ENCODE results near the gene ZNF320.
"Not testable (repeated sequence)": the region's sequence is repeated elsewhere in the genome, so short reads cannot be mapped to it uniquely, and the experiment has no call there.

Gene ZNF320

DNA sequence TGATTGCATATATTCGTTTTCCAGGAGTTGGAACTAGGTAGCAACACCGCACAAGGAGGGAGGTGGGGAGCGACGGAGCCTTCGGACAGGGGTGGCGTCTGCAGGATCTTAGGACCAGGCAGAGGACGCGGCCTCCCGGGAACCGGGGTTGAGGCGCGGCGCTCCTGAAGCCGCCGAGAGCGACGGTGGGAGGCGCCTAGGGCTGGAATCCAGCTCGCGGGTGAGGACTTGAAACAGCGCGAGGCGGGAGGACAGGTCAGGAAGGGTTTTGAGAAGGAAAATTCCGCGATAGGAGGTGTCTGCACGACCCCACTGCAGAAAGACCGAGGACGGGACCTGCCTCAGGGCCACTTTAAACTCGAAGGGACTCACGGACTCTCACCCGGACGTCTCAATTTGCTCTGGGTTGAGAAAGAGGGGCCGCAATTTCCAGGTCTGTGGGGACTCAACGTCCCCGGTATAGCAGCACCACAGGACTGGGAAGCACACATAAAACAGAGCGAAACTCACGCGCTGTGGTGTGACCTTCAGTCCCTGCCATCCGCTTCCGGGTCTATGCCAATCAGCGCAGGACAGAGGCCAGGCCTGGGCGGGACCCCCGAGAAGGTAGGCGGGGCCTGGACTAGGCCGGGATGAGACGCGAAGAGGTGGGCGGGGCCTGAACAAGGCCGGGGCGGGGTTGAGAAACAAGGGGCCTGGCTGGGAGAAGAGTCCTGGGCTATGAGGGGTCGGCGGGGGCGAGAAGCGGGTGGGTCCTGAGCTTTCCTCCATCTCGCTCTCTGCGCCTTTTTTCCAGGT, at the start of gene ZNF320:
Gene ZNF320 (minus strand): TSS at position 498 of the 798 bp plus-strand sequence. CDS start 7,380 bp downstream, outside the sequence.
- Mint-ChIP-seq H3K27me3 (no peaks in the 10 kb centered on the region), H3K4me1 (ENCODE audit: low read depth) (peaks cover 24% of the 10 kb centered on the region), H3K9me3 (no peaks in the 10 kb centered on the region), H3K4me3 (peak within 1 kb of the TSS; percentile 97), H3K36me3 (ENCODE audit: low read depth) (peaks cover 48% of the 10 kb centered on the region), H3K27ac (peak within 1 kb of the TSS; percentile 97)
- intact Hi-C loops (cut with micrococcal nuclease), result loop anchor here (1.0 to 2.0 kb wide), 2 partner anchors 26 to 65 kb away; partner anchors contain the start of genes ZNF816 and ZNF888

DNA sequence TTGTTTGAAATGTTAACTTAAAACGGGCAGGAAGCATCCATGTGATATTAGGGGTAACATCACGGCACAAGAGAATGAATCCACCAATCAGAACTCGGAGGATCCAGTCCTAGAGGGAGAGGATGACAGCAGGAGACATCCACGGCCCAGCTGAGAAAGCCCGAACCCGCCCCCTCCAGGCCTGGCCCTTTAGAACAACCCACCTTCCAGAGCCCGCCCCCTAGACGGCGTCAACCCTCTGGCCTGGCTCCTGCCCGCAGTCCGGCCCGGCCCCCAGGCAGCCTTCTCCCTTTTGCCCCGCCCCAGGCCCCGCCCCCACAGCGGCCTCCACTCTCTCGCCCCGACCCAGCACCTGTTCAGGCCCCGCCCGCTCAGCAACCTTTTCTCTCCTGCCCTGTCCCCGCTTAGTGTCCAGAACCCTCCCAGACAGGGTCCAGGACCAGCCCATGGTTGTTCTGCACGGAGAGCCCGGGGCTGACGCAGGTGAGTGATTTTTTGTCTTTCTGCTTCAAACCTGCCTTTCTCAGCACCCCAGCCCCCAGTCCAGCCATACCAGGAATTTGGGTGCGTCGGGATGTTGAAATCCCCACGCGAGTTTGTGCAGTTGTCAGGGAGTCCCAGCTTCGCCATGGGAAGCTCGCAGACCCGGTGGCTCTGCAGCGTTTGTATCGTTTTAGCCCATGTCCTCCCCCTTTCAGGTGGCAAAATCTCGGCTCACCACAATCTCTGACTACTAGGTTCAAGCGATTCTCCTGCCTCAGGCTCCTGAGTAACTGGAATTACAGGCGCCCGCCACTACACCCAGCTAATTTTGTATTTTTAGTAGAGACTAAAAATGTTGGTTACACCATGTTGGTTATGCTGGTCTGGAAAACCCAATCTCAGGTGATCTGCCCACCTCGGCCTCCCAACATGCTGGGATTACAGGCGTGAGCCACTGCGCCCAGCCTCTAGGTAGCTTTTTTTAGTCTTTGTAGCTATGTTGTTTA, 49.2 kb upstream of the ZNF320 start:
- Mint-ChIP-seq H3K36me3 (ENCODE audit: low read depth) (peaks cover 42% of the 10 kb centered on the region), H3K27me3 (peaks cover 13% of the 10 kb centered on the region), H3K9me3 (peaks cover 61% of the 10 kb centered on the region), H3K4me3 (no peak overlapping the region), H3K27ac (no peak overlapping the region), H3K4me1 (ENCODE audit: low read depth) (peaks cover 5% of the 10 kb centered on the region)
- intact Hi-C loops (cut with micrococcal nuclease), result no loop called here

DNA sequence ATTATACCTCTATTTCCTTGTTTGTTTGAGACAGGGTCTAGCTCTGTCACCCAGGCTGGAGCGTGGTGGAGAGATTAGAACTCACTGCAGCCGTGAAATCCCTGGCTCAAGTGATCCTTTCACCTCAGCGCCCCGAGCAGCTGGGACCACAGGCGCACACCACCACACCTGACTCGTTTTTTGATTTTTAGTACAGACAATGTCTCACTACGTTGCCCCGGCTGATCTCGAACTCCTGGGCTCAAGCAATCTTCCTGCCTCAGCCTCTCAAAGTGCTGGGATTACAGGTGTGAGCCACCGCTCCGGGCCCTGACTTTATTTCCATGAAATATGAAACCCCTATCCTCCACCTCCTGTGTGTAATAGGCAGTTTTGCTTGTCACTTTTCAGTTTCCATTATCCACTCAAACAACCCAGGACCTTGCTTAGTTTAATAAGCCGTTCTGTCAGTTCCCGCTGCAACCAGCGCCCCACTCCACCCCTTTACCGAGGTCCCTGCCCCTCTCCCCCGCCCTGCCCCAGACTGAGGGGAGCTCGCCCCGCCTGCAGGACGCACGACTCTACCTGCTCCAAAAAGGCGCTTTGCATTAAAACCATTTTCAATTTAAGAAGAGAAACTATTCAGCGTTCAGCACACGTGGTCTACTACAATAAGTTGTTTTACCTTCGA, 48.4 kb upstream of the ZNF320 start:
- Mint-ChIP-seq H3K27me3 (peaks cover 13% of the 10 kb centered on the region), H3K36me3 (ENCODE audit: low read depth) (peaks cover 34% of the 10 kb centered on the region), H3K27ac (no peak overlapping the region), H3K9me3 (peaks cover 52% of the 10 kb centered on the region), H3K4me1 (ENCODE audit: low read depth) (peaks cover 12% of the 10 kb centered on the region), H3K4me3 (no peak overlapping the region)
- intact Hi-C loops (cut with micrococcal nuclease), result no loop called here

DNA sequence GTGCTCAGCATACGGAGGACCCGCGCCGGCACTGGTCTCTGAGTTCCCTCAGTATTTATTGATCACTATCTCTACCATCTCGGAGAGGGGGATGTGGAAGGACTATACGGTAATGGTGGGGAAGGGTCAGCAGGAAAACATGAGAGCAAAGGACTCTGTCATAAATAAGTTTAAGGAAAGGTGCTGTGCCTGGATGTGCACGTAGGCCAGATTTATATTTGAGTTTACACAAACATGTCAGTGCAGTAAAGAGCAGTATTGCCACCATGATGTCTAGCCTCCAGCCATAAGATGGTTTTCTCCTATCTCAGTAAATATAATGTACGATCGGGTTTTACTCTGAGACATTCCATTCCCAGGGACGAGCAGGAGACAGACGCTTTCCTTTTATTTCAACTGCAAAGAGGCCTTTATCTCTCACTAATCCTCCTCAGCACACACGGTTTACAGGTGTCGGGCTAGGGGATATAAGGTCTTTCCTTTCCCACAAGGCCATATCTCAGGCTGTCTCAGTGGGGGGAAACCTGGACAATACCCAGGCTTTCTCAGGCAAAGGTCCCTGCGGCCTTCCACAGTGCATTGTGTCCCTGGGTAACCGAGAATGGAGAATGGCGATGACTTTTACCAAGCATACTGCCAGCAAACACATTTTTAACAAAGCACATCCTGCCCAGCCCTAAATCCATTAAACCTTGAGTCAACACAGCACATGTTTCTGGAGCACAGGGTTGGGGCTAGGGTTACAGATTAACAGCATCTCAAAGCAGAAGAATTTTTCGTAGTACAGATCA, 47.5 kb upstream of the ZNF320 start:
- H3K27ac Mint-ChIP-seq; H3K4me3 Mint-ChIP-seq; intact Hi-C loops (cut with micrococcal nuclease): not testable (repeated sequence)
- Mint-ChIP-seq H3K9me3 (peaks cover 43% of the 10 kb centered on the region), H3K27me3 (peaks cover 13% of the 10 kb centered on the region), H3K36me3 (ENCODE audit: low read depth) (peaks cover 25% of the 10 kb centered on the region), H3K4me1 (ENCODE audit: low read depth) (peaks cover 12% of the 10 kb centered on the region)

DNA sequence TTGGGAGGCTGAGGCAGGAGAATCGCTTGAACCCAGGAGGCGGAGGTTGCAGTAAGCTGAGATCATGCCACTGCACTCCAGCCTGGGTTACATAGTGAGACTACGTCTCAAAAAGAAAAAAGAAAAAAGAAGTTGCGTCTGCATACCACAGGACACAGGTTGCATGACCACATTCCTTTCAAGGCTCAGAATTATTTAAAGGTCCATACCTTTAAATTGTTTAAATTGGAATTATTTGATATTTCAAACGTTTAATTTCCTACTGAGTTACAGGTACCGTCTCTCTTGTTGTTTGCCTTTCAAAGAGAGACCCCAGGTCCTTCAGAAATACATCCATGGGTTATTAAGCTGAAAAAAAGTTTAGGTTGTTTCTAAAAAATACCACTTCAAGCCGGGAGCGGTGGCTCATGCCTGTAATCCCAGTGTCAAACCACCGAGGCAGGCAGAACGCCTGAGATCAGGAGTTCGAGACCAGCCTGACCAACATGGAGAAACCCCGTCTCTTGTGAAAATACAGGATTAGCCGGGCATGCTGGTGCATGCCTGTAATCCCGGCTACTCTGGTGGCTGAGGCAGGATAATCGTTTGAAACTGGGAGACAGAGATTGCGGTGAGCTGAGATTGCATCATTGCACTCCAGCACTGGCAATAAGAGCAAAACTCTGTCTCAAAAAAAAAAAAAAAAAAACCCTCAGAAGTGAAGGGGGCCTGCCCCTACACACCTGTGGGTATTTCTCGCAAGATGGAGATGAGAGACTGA, 46.6 kb upstream of the ZNF320 start:
- Mint-ChIP-seq H3K27me3 (peaks cover 13% of the 10 kb centered on the region), H3K4me1 (ENCODE audit: low read depth) (peaks cover 18% of the 10 kb centered on the region), H3K4me3 (no peak overlapping the region), H3K9me3 (peaks cover 35% of the 10 kb centered on the region), H3K27ac (no peak overlapping the region), H3K36me3 (ENCODE audit: low read depth) (peaks cover 20% of the 10 kb centered on the region)
- intact Hi-C loops (cut with micrococcal nuclease), result loop anchor here (2.0 kb wide), 1 partner anchor 21 kb away; the partner anchor contains the start of gene ZNF888

DNA sequence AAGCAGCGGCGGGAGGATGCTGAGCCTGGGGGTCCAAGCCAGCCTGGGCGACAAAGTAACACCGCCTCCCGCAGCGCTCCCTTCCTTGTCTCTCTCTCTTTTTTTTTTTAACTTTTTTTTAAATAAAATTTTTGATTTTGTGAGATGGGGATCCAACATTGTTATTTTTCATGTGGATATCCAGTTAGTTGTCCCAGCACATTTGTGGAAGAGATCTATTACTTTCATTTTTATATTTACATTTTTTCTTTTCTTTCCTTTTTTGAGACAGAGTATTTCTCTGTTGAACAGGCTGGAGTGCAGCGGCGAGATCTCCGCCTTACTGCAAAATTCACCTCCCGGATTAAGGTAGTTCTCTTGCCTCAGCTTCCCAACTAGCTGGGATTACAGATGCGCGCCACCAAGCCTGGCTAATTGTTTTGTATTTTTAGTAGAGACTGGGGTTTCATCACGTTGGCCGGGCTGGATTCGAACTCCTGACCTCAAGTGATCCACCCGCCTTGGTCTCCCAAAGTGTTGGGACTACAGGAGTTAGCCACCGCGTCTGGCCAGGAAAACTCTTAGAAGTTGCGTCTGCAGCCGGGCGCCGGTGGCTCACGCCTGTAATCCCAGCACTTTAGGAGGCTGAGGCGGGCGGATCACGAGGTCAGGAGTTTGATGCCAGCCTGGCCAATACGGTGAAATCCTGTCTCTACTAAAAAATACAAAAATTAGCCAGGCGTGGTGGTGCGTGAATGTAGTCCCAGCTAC, 45.9 kb upstream of the ZNF320 start:
- peaks cover 13% of the 10 kb centered on the region for H3K27me3 Mint-ChIP-seq
- H3K27ac Mint-ChIP-seq, result peak overlapping the region; percentile 86
- peaks cover 26% of the 10 kb centered on the region for H3K36me3 Mint-ChIP-seq (ENCODE audit: low read depth)
- peaks cover 35% of the 10 kb centered on the region for H3K9me3 Mint-ChIP-seq
- peaks cover 25% of the 10 kb centered on the region for H3K4me1 Mint-ChIP-seq (ENCODE audit: low read depth)
- intact Hi-C loops (cut with micrococcal nuclease), result loop anchor here (2.0 kb wide), 1 partner anchor 21 kb away; the partner anchor contains the start of gene ZNF888
- H3K4me3 Mint-ChIP-seq, result peak overlapping the region; percentile 83

DNA sequence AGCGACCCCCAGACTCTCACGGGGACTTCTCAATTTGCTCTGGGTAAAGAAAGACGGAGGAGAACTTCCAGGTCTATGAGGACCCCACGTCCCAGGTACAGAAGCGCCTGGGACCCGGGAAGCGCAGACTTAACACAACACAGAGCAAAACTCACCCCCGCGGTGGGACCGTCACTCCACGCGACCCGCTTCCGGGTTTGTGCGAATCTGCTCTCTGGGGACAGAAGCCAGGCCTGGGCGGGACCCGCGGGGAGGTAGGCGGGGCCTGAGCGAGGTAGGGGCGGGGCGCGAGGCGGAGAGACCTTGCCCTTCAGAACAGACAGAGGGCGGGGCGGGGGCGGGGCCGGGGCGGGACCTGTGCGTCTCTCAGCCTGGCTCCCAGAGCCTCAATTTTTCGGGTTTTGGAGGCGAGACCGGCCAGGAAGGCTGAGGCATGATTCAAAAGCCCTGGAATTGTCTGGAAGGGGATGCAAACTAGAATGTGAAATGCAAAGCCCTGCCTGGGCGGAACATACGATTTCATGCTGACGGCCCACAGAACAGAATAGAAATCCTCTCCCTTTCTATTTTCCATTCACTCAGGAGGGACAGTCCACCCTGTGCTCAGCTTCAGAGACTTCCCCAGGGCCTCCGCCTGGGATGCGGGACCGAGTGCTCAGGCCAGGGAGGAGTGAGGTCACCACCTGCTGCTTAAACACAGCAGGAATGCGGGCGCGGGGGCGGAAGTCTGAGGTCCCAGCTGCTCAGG, 45.1 kb upstream of the ZNF320 start:
- intact Hi-C loops (cut with micrococcal nuclease), result loop anchor here (1.0 to 2.0 kb wide), 2 partner anchors 20 kb away; partner anchors contain the start of genes ZNF816 and ZNF888
- Mint-ChIP-seq H3K4me3 (peak overlapping the region; percentile 83), H3K4me1 (ENCODE audit: low read depth) (peaks cover 28% of the 10 kb centered on the region), H3K27ac (peak overlapping the region; percentile 86), H3K9me3 (peaks cover 33% of the 10 kb centered on the region), H3K36me3 (ENCODE audit: low read depth) (peaks cover 27% of the 10 kb centered on the region), H3K27me3 (peaks cover 13% of the 10 kb centered on the region)

DNA sequence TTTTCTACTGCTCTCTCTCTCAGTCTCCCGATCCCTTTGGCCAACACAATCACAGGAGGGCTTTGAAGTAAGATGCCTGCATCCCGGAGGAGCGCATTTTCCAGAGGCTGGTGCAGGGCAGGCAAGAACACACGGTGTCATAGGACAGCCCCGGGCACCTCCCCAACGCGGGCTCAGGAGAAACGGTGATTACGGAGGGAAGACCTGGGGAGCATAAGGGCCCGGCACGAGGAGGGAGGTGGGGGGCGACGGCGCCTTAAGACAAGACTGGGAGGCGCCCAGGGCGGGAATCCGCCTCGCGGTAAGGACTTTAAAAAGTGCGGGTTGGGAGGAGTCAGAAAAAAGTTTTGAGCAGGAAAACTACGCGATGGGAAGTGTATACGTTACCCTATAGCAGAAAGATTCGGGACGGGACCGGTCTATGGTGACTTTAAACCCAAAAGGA, 44.5 kb upstream of the ZNF320 start:
- peaks cover 27% of the 10 kb centered on the region for H3K9me3 Mint-ChIP-seq
- H3K27ac Mint-ChIP-seq, result peak overlapping the region; percentile 86
- H3K4me1 Mint-ChIP-seq (ENCODE audit: low read depth), result peaks cover 34% of the 10 kb centered on the region
- peaks cover 33% of the 10 kb centered on the region for H3K36me3 Mint-ChIP-seq (ENCODE audit: low read depth)
- H3K4me3 Mint-ChIP-seq, result peak overlapping the region; percentile 83
- intact Hi-C loops (cut with micrococcal nuclease), result loop anchor here (1.0 to 2.0 kb wide), 2 partner anchors 19 to 20 kb away; partner anchors contain the start of genes ZNF816 and ZNF888
- H3K27me3 Mint-ChIP-seq, result peaks cover 12% of the 10 kb centered on the region

DNA sequence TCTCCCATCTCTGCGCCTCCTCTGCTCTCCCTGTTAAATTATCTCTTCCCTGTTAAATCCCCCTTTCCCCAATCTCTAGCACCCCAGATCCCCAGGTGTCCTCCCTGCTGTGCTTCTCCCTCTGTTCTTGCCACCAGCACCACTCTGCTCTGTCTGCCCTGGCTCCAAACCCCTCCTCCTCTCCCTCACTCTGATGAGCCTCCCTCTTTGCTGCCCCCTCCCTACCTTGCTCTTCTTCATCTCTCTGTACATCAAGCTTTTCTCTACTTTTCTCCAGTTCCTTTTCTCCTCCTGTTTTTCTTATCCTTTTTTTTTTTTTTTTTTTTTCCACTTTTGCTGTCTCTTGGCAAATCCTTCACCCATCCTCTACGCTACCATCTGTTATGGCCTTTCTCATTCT, 44.1 kb upstream of the ZNF320 start:
- H3K9me3 Mint-ChIP-seq, result peaks cover 23% of the 10 kb centered on the region
- H3K36me3 Mint-ChIP-seq (ENCODE audit: low read depth), result peaks cover 33% of the 10 kb centered on the region
- intact Hi-C loops (cut with micrococcal nuclease); H3K27me3 Mint-ChIP-seq: not testable (repeated sequence)
- H3K4me3 Mint-ChIP-seq, result peak overlapping the region; percentile 83
- peaks cover 38% of the 10 kb centered on the region for H3K4me1 Mint-ChIP-seq (ENCODE audit: low read depth)
- peak overlapping the region; percentile 86 for H3K27ac Mint-ChIP-seq

DNA sequence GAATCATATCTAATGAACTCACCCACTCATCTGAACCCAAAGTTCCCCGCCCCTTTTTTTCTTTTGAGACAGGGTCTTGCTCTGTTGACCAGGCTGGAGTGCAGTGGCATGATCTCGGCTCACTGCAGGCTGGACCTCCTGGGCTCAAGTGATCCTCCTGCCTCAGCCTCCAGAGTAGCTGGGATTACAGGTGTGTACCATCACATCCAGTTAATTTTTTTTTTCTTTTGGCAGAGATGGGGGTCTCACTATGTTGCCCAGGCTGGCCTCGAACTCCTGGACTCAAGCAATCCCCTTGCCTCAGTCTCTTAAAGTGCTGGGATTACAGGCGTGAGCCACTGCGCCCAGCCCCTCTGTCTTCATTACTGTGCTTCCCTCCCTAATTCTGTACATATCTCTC, 43.5 kb upstream of the ZNF320 start:
- H3K4me1 Mint-ChIP-seq (ENCODE audit: low read depth), result peaks cover 44% of the 10 kb centered on the region
- H3K27ac Mint-ChIP-seq, result peak overlapping the region; percentile 86
- H3K27me3 Mint-ChIP-seq; intact Hi-C loops (cut with micrococcal nuclease): not testable (repeated sequence)
- H3K36me3 Mint-ChIP-seq (ENCODE audit: low read depth), result peaks cover 30% of the 10 kb centered on the region
- peak overlapping the region; percentile 83 for H3K4me3 Mint-ChIP-seq
- H3K9me3 Mint-ChIP-seq, result peaks cover 17% of the 10 kb centered on the region

DNA sequence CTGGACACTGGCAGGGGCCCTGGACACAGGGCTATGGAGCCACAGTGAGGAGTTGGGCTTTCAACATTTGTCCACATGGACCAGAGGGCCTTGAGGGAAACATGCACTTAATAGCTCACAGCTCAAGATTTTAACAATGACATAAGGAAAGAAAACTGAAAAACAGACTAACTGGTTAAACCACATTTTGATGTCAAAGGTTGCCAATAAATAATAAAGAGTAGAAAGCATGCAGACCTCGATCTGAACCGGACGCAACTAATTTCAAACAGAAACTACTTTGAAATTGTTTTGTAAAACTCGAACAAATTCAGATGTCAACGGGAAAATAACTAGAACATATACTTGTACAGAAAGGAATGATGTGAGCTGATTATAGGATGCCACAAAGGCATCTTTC, 41.3 kb upstream of the ZNF320 start:
- peaks cover 2% of the 10 kb centered on the region for H3K27me3 Mint-ChIP-seq
- intact Hi-C loops (cut with micrococcal nuclease), result no loop called here
- H3K27ac Mint-ChIP-seq, result peak overlapping the region; percentile 1
- peaks cover 49% of the 10 kb centered on the region for H3K4me1 Mint-ChIP-seq (ENCODE audit: low read depth)
- no peaks in the 10 kb centered on the region for H3K9me3 Mint-ChIP-seq
- H3K36me3 Mint-ChIP-seq (ENCODE audit: low read depth), result peaks cover 46% of the 10 kb centered on the region
- no peak overlapping the region for H3K4me3 Mint-ChIP-seq
